Activated CD8-positive, alpha-beta T cell treated with anti-CD3 and anti-CD28 coated beads, Interleukin-2, amount 10 ng/mL, durations not matched to agents 7 days and 5 days (primary cell): Measurements from ENCODE around the gene ADAM11. TPM values are rescaled to one million over a fixed set of nuclear protein-coding genes. Genes with fewer than 3 reads are reported as not detected.

Experiments
- ATAC-seq: fragments of 150-1000 bp; cut with Tn5 transposase; one replicate; pipeline ENCODE4 v1.10.0; 2021; ENCODE audit warnings: moderate library complexity
- CTCF ChIA-PET: fragments of 350-600 bp; sonication (Branson Sonifier 250); formaldehyde crosslinking; loops from one replicate; lab custom pipeline; 2021; ENCODE audit warnings: antibody characterized with exemption; lab: Charles Lee
- POLR2A ChIA-PET: fragments of 350-600 bp; sonication (Branson Sonifier 250); formaldehyde crosslinking; loops from one replicate; lab custom pipeline; 2021; ENCODE audit warnings: antibody characterized with exemption; lab: Charles Lee
- DNase-seq: peaks from one replicate; pipeline ENCODE4 v3.0.0-alpha.2; 2020
- H3K27ac Mint-ChIP-seq: one replicate; pipeline ENCODE4 v1.8.0; 2021; ENCODE audit warnings: mild to moderate bottlenecking, mixed read lengths
- H3K27me3 Mint-ChIP-seq: one replicate; pipeline ENCODE4 v1.8.0; 2021; ENCODE audit warnings: low read depth, mixed read lengths
- H3K36me3 Mint-ChIP-seq: one replicate; pipeline ENCODE4 v1.8.0; 2021; ENCODE audit warnings: low read depth, mixed read lengths
- H3K4me1 Mint-ChIP-seq: one replicate; pipeline ENCODE4 v1.8.0; 2021; ENCODE audit warnings: low read depth, mixed read lengths
- H3K4me3 Mint-ChIP-seq: one replicate; pipeline ENCODE4 v1.8.0; 2021; ENCODE audit warnings: mild to moderate bottlenecking, mixed read lengths
- H3K9me3 Mint-ChIP-seq: one replicate; pipeline ENCODE4 v1.8.0; 2022; ENCODE audit warnings: mixed read lengths; ENCODE audit not compliant: insufficient read depth
- total RNA-seq, 2 experiments: library from RNA; stranded (reverse); gene quantifications; one replicate each; pipeline ENCODE4 v1.2.3, GENCODE V29; 2021

The ADAM11 gene
- total RNA-seq, 2 experiments from 2014 or later = 0.24 to 0.39 TPM

GRCh38 chr17:44759916-44760243 is 1.1 kb downstream of the ADAM11 start:
- ChIA-PET CTCF (interaction anchor here (0.9 kb wide), 1 partner anchor 20 kb away, joined by 3 read pairs; no protein-coding TSS in a partner anchor), POLR2A (no interaction called here)
- DNase-seq = no peak
- no peaks in the 10 kb centered on the region for H3K36me3 Mint-ChIP-seq
- H3K4me1 Mint-ChIP-seq = no peaks in the 10 kb centered on the region
- H3K27ac Mint-ChIP-seq = no peak overlapping the region
- no peak overlapping the region for H3K4me3 Mint-ChIP-seq
- ATAC-seq = no peak
- peaks cover 26% of the 10 kb centered on the region for H3K27me3 Mint-ChIP-seq
- H3K9me3 Mint-ChIP-seq = no peaks in the 10 kb centered on the region

GRCh38 chr17:44760474-44761308 is 1.9 kb downstream of the ADAM11 start:
- CTCF ChIA-PET = interaction anchor here (0.9 kb wide), 2 partner anchors 15 to 19 kb away, joined by 3 read pairs; no protein-coding TSS in a partner anchor
- Mint-ChIP-seq H3K36me3 (no peaks in the 10 kb centered on the region), H3K9me3 (no peaks in the 10 kb centered on the region), H3K4me1 (no peaks in the 10 kb centered on the region), H3K27ac (no peak overlapping the region), H3K27me3 (peaks cover 27% of the 10 kb centered on the region), H3K4me3 (no peak overlapping the region)
- no peak for DNase-seq
- POLR2A ChIA-PET = no interaction called here
- no peak for ATAC-seq

GRCh38 chr17:44761932-44762810 is 3.4 kb downstream of the ADAM11 start:
- Mint-ChIP-seq H3K4me1 (peaks cover 3% of the 10 kb centered on the region), H3K4me3 (no peak overlapping the region), H3K36me3 (no peaks in the 10 kb centered on the region), H3K27ac (no peak overlapping the region), H3K27me3 (peaks cover 33% of the 10 kb centered on the region), H3K9me3 (no peaks in the 10 kb centered on the region)
- ChIA-PET POLR2A (interaction anchor here (0.6 kb wide), 1 partner anchor 648 kb away, joined by 3 read pairs; no protein-coding TSS in a partner anchor), CTCF (interaction anchor here (0.9 to 1.7 kb wide), 3 partner anchors 13 to 17 kb away, joined by 3 to 5 read pairs (median 5); no protein-coding TSS in a partner anchor)
- no peak for DNase-seq
- no peak for ATAC-seq

GRCh38 chr17:44763170-44763569 is 4.4 kb downstream of the ADAM11 start:
- ATAC-seq = no peak
- no peaks in the 10 kb centered on the region for H3K36me3 Mint-ChIP-seq
- H3K9me3 Mint-ChIP-seq = no peaks in the 10 kb centered on the region
- H3K27me3 Mint-ChIP-seq = peaks cover 23% of the 10 kb centered on the region
- CTCF ChIA-PET = interaction anchor here (0.5 to 1.7 kb wide), 5 partner anchors 11 to 102 kb away, joined by 3 to 5 read pairs (median 3); no protein-coding TSS in a partner anchor
- no peak for DNase-seq
- POLR2A ChIA-PET = no interaction called here
- no peak overlapping the region for H3K4me3 Mint-ChIP-seq
- no peak overlapping the region for H3K27ac Mint-ChIP-seq
- H3K4me1 Mint-ChIP-seq = peaks cover 10% of the 10 kb centered on the region

GRCh38 chr17:44765965-44766364 is 7.2 kb downstream of the ADAM11 start:
- no peak overlapping the region for H3K27ac Mint-ChIP-seq
- no peaks in the 10 kb centered on the region for H3K9me3 Mint-ChIP-seq
- H3K4me3 Mint-ChIP-seq = no peak overlapping the region
- ATAC-seq = no peak
- ChIA-PET CTCF (interaction anchor here (1.5 kb wide), 1 partner anchor 10 kb away, joined by 5 read pairs; no protein-coding TSS in a partner anchor), POLR2A (interaction anchor here (0.6 kb wide), 1 partner anchor 1141 kb away, joined by 3 read pairs; no protein-coding TSS in a partner anchor)
- H3K36me3 Mint-ChIP-seq = no peaks in the 10 kb centered on the region
- peaks cover 17% of the 10 kb centered on the region for H3K27me3 Mint-ChIP-seq
- peaks cover 18% of the 10 kb centered on the region for H3K4me1 Mint-ChIP-seq
- no peak for DNase-seq

- peaks cover 18% of the 10 kb centered on the region for H3K4me1 Mint-ChIP-seq
- H3K36me3 Mint-ChIP-seq = no peaks in the 10 kb centered on the region
- peak overlapping the region; percentile 25 for H3K27ac Mint-ChIP-seq
- DNase-seq = no peak
- peaks cover 12% of the 10 kb centered on the region for H3K27me3 Mint-ChIP-seq
- no peaks in the 10 kb centered on the region for H3K9me3 Mint-ChIP-seq
- no peak overlapping the region for H3K4me3 Mint-ChIP-seq
- no peak for ATAC-seq
- ChIA-PET CTCF (interaction anchor here (1.5 kb wide), 1 partner anchor 9 kb away, joined by 5 read pairs; no protein-coding TSS in a partner anchor), POLR2A (no interaction called here)
Observed at GRCh38 chr17:44766409-44767038, 7.7 kb downstream of the ADAM11 start.

GRCh38 chr17:44767493-44767892 is 8.7 kb downstream of the ADAM11 start:
- no peak for ATAC-seq
- H3K27me3 Mint-ChIP-seq = peaks cover 12% of the 10 kb centered on the region
- POLR2A ChIA-PET = no interaction called here

GRCh38 chr17:44768505-44769142 is 9.8 kb downstream of the ADAM11 start:
- H3K27ac Mint-ChIP-seq = peak overlapping the region; percentile 69
- DNase-seq (peak; percentile 51), ATAC-seq (peak; percentile 69)
- peak overlapping the region; percentile 6 for H3K4me3 Mint-ChIP-seq
- H3K36me3 Mint-ChIP-seq = no peaks in the 10 kb centered on the region
- CTCF ChIA-PET = interaction anchor here (1.2 to 3.6 kb wide), 2 partner anchors 11 to 110 kb away, joined by 4 to 13 read pairs; no protein-coding TSS in a partner anchor
- H3K9me3 Mint-ChIP-seq = no peaks in the 10 kb centered on the region
- peaks cover 11% of the 10 kb centered on the region for H3K27me3 Mint-ChIP-seq
- peaks cover 18% of the 10 kb centered on the region for H3K4me1 Mint-ChIP-seq
- POLR2A ChIA-PET = no interaction called here

More at GRCh38 chr17:44767493-44767892, 8.7 kb downstream of the ADAM11 start:
- Mint-ChIP-seq H3K4me3 (no peak overlapping the region), H3K36me3 (no peaks in the 10 kb centered on the region), H3K27ac (no peak overlapping the region), H3K4me1 (peaks cover 18% of the 10 kb centered on the region), H3K9me3 (no peaks in the 10 kb centered on the region)
- no peak for DNase-seq
- CTCF ChIA-PET = no interaction called here

GRCh38 chr17:44769230-44769629 is 10.4 kb downstream of the ADAM11 start:
- Mint-ChIP-seq H3K9me3 (no peaks in the 10 kb centered on the region), H3K4me1 (peaks cover 18% of the 10 kb centered on the region), H3K27ac (no peak overlapping the region), H3K36me3 (no peaks in the 10 kb centered on the region), H3K27me3 (peaks cover 11% of the 10 kb centered on the region), H3K4me3 (no peak overlapping the region)
- ChIA-PET CTCF (interaction anchor here (1.2 to 3.6 kb wide), 2 partner anchors 10 to 109 kb away, joined by 4 to 13 read pairs; no protein-coding TSS in a partner anchor), POLR2A (no interaction called here)
- ATAC-seq = no peak
- no peak for DNase-seq

- Mint-ChIP-seq H3K9me3 (no peaks in the 10 kb centered on the region), H3K4me1 (peaks cover 18% of the 10 kb centered on the region), H3K27ac (no peak overlapping the region), H3K36me3 (no peaks in the 10 kb centered on the region), H3K4me3 (no peak overlapping the region), H3K27me3 (peaks cover 11% of the 10 kb centered on the region)
- POLR2A ChIA-PET = interaction anchor here (1.0 kb wide), 1 partner anchor 97 kb away, joined by 3 read pairs; no protein-coding TSS in a partner anchor
- ATAC-seq = no peak
- DNase-seq = no peak
- CTCF ChIA-PET = interaction anchor here (3.6 kb wide), 1 partner anchor 10 kb away, joined by 13 read pairs; no protein-coding TSS in a partner anchor
Observed at GRCh38 chr17:44769647-44770084, 10.9 kb downstream of the ADAM11 start.
